MCF 10A (cell line): Measurements from ENCODE around the gene ADD3. TPM values are rescaled to one million over a fixed set of nuclear protein-coding genes. Genes with fewer than 3 reads are reported as not detected.

Experiments
- BruUV-seq: library from RNA; stranded (reverse); fragments of 400-500 nt; replicated peaks from 2 replicates; lab custom pipeline; 2021; lab: Mats Ljungman, UMichigan
- CTCF ChIA-PET: fragments of 300-600 bp; sonication (Branson Sonifier 250); formaldehyde crosslinking; extraction: SDS; loops from one replicate; lab custom pipeline; 2021; ENCODE audit warnings: antibody characterized with exemption, inconsistent platforms; lab: Yijun Ruan, JAX
- POLR2A ChIA-PET: fragments of 300-600, 350-650 bp; sonication (Branson Sonifier 250); formaldehyde crosslinking; extraction: SDS; loops from one replicate; lab custom pipeline; 2020; ENCODE audit warnings: antibody characterized with exemption, inconsistent platforms; lab: Yijun Ruan, JAX
- DNase-seq: peaks from one replicate; pipeline ENCODE4 v3.0.0-alpha.2; 2018; ENCODE audit not compliant: unreplicated experiment
- H3K27ac Mint-ChIP-seq: one replicate; pipeline ENCODE4 v1.8.0; 2022; ENCODE audit warnings: mild to moderate bottlenecking, low read depth, mixed read lengths; ENCODE audit not compliant: unreplicated experiment
- H3K27me3 Mint-ChIP-seq: one replicate; pipeline ENCODE4 v1.8.0; 2022; ENCODE audit warnings: mixed read lengths; ENCODE audit not compliant: insufficient read depth, unreplicated experiment
- H3K36me3 Mint-ChIP-seq: one replicate; pipeline ENCODE4 v1.8.0; 2022; ENCODE audit warnings: mild to moderate bottlenecking, moderate library complexity, mixed read lengths; ENCODE audit not compliant: insufficient read depth, unreplicated experiment
- H3K4me1 Mint-ChIP-seq: one replicate; pipeline ENCODE4 v1.8.0; 2022; ENCODE audit warnings: mixed read lengths; ENCODE audit not compliant: insufficient read depth, unreplicated experiment
- H3K4me3 Mint-ChIP-seq: one replicate; pipeline ENCODE4 v1.8.0; 2022; ENCODE audit warnings: mild to moderate bottlenecking, moderate library complexity, mixed read lengths; ENCODE audit not compliant: unreplicated experiment
- H3K9me3 Mint-ChIP-seq: one replicate; pipeline ENCODE4 v1.8.0; 2022; ENCODE audit warnings: mixed read lengths; ENCODE audit not compliant: unreplicated experiment
- CTCF ChIP-seq: fragments of 200-600 bp; IDR thresholded peaks from one replicate; pipeline ENCODE4 v1.8.0; 2022; ENCODE audit warnings: antibody characterized with exemption, mild to moderate bottlenecking; ENCODE audit not compliant: unreplicated experiment
- intact Hi-C: fragments of 100-400 bp; cut with micrococcal nuclease; formaldehyde crosslinking; loops from 2 replicates; pipeline ENCODE4 v1.14.1; 2022
- total RNA-seq: library from RNA; stranded (reverse); gene quantifications from 2 replicates; pipeline ENCODE4 v1.2.3, GENCODE V29; 2022

The ADD3 gene
- total RNA-seq, 1 experiment from 2014 or later, result 14.5 TPM

DNA sequence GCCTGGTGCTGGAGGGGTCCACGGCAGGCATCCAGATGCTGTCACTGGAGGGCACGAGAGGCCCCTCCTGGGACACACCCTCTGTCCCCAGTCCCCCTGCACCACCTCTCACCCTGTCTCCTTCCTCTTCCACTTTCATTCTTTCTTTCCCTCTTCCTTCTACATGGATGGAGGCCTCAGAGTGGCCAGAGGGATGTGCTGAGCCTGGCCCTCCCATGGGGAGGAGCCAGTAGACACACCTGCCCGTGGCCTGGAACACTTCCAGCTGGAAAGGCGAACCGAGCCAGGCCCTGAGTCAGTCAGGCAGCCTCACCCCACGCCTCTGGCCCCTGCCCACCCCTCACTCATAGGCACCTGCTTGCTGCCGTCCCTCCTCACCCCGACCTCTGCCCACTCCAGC is 143.7 kb downstream of the ADD3 start:
- no TSS peak for BruUV-seq
- CTCF ChIA-PET, result interaction anchor here (1.0 to 1.8 kb wide), 3 partner anchors 13 to 140 kb away, joined by 3 to 6 read pairs (median 4); no protein-coding TSS in a partner anchor
- Mint-ChIP-seq H3K36me3 (no peaks in the 10 kb centered on the region), H3K27me3 (no peaks in the 10 kb centered on the region), H3K4me1 (peaks cover 7% of the 10 kb centered on the region), H3K27ac (no peak overlapping the region), H3K9me3 (no peaks in the 10 kb centered on the region), H3K4me3 (no peak overlapping the region)
- intact Hi-C loops, result no loop called here
- TF ChIP-seq CTCF, result no peak
- peak; percentile 84 for DNase-seq
- POLR2A ChIA-PET, result interaction anchor here (0.7 to 1.6 kb wide), 5 partner anchors 10 to 105 kb away, joined by 3 to 9 read pairs (median 4); no protein-coding TSS in a partner anchor

GRCh38 chr10:110151971-110152370 is 144.2 kb downstream of the ADD3 start:
- Mint-ChIP-seq H3K9me3 (no peaks in the 10 kb centered on the region), H3K4me3 (no peak overlapping the region), H3K27me3 (no peaks in the 10 kb centered on the region), H3K4me1 (peaks cover 7% of the 10 kb centered on the region), H3K27ac (no peak overlapping the region), H3K36me3 (no peaks in the 10 kb centered on the region)
- no TSS peak for BruUV-seq
- no peak for DNase-seq
- POLR2A ChIA-PET, result interaction anchor here (0.7 to 1.6 kb wide), 4 partner anchors 56 to 104 kb away, joined by 3 to 9 read pairs (median 6); no protein-coding TSS in a partner anchor
- TF ChIP-seq CTCF, result no peak
- CTCF ChIA-PET, result interaction anchor here (1.3 to 1.8 kb wide), 2 partner anchors 14 to 139 kb away, joined by 3 to 6 read pairs; no protein-coding TSS in a partner anchor
- intact Hi-C loops, result no loop called here

DNA sequence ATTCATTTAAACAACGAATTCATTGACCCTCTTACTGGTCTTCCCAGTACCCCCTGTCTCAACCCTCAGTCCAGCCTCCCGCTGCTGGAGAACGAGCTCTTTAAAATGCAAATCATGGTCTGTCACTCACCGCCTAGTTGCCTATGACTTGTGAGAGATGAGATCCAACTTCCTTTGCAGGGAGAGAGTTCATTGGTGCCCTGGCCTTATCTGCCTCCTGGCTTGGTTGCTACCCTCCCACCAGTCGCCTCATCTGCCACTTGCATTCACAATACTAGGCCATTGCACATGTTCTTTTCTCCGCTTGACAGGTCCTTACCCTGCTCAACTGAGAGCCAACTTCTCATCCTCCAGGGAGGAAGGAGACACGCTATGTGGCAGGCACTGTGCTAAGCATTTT is 145.6 kb downstream of the ADD3 start:
- Mint-ChIP-seq H3K4me3 (no peak overlapping the region), H3K36me3 (no peaks in the 10 kb centered on the region), H3K27me3 (no peaks in the 10 kb centered on the region), H3K4me1 (peaks cover 7% of the 10 kb centered on the region), H3K9me3 (no peaks in the 10 kb centered on the region), H3K27ac (no peak overlapping the region)
- no TSS peak for BruUV-seq
- CTCF ChIA-PET, result interaction anchor here (1.4 kb wide), 1 partner anchor 15 kb away, joined by 7 read pairs; no protein-coding TSS in a partner anchor
- no peak for DNase-seq
- intact Hi-C loops, result no loop called here
- POLR2A ChIA-PET, result interaction anchor here (0.8 to 1.0 kb wide), 2 partner anchors 15 to 127 kb away, joined by 3 to 4 read pairs; no protein-coding TSS in a partner anchor
- TF ChIP-seq CTCF, result no peak

DNA sequence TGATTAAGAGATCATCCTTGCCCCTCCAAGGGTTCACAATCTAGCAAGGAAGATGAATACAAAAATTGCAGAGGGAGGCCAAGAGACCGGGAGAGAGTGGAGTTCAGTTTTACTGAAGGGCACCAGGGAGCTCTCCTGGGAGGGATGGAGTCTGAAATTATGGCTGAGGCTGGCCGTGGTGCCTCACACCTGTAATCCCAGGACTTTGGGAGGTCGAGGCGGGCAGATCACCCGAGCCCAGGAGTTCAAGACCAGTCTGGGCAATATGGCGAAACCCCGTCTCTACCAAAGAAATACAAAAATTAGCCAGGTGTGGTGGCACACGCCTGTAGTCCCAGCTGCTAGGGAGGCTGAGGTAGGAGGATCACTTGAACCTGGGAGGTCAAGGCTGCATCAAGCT is 148.3 kb downstream of the ADD3 start:
- Mint-ChIP-seq H3K36me3 (no peaks in the 10 kb centered on the region), H3K27me3 (no peaks in the 10 kb centered on the region), H3K9me3 (no peaks in the 10 kb centered on the region), H3K4me1 (peaks cover 7% of the 10 kb centered on the region), H3K4me3 (no peak overlapping the region), H3K27ac (no peak overlapping the region)
- BruUV-seq, result no TSS peak
- intact Hi-C loops, result no loop called here
- ChIA-PET CTCF (interaction anchor here (0.6 to 1.4 kb wide), 3 partner anchors 17 to 119 kb away, joined by 3 to 5 read pairs (median 4); no protein-coding TSS in a partner anchor), POLR2A (no interaction called here)
- no peak for TF ChIP-seq CTCF
- no peak for DNase-seq
